ENCODE measurements around the gene GASK1A. TPM values are rescaled to one million over a fixed set of nuclear protein-coding genes. Genes with fewer than 3 reads are reported as not detected.

Gene GASK1A
- total and polyA plus RNA-seq, 10 of the 15 experiments (the other 5 are each of a cell fraction or from before 2014, with no cell fraction given), result 0.18 TPM; not detected in 9

GRCh38 chr3:42935472-42935871, 43.6 kb upstream of the GASK1A start:
- RAD21 ChIA-PET (ENCODE audit: unreplicated experiment), result no interaction called here
- intact Hi-C loops (cut with micrococcal nuclease; ENCODE audit: unreplicated experiment) (no loop called here), in situ Hi-C loops (cut with MboI) (no loop called here)
- SMC1A ChIA-PET (ENCODE audit: uncharacterized antibody, unreplicated experiment), result no interaction called here
- Histone ChIP-seq H3K9me3 (replicated peaks; ENCODE audit: control insufficient read depth, insufficient read depth, low read length) (no peaks in the 10 kb centered on the region), H3K4me1 (ENCODE audit: control insufficient read depth, insufficient read depth, low read length) (no peaks in the 10 kb centered on the region), H3K4me2 (ENCODE audit: control insufficient read depth, insufficient read depth) (no peak overlapping the region), H3K27ac (ENCODE audit: control insufficient read depth, insufficient read depth) (no peak overlapping the region), H3K27me3 (replicated peaks in 1 of 2; ENCODE audit: control insufficient read depth in 2 of 2, insufficient read depth in 2 of 2, low read length in 1 of 2) (no peaks in the 10 kb centered on the region), H2AFZ (ENCODE audit: control insufficient read depth, low read depth, low read length) (no peak overlapping the region), H3K79me2 (ENCODE audit: control insufficient read depth, insufficient read depth, low read length) (no peaks in the 10 kb centered on the region), H4K20me1 (ENCODE audit: control insufficient read depth, insufficient read depth) (no peaks in the 10 kb centered on the region), H3K36me3 (ENCODE audit: control insufficient read depth in 2 of 2, insufficient read depth in 2 of 2, low read length in 1 of 2) (no peaks in the 10 kb centered on the region), H3K9ac (ENCODE audit: control insufficient read depth, insufficient read depth, low read length) (no peak overlapping the region), H3K4me3 (no peak overlapping the region)
- ATAC-seq, result no peak
- no peak for FAIRE-seq
- POLR2A ChIA-PET, result no interaction called here
- TF ChIP-seq PBX3 (IDR thresholded peaks at IDR 0.05; ENCODE audit: insufficient replicate concordance, low read depth, low read length) (no peak), ATF7 (IDR thresholded peaks at IDR 0.05; ENCODE audit: low read depth) (no peak), SUZ12 (IDR thresholded peaks at IDR 0.05; ENCODE audit: unreplicated experiment) (no peak), TCF3 (IDR thresholded peaks at IDR 0.05; ENCODE audit: borderline replicate concordance, insufficient read depth, low read depth, low read length) (no peak), SIN3A (IDR thresholded peaks at IDR 0.05; ENCODE audit: low read depth, low read length) (no peak), NFIC (IDR thresholded peaks at IDR 0.05; ENCODE audit: low read depth, low read length) (no peak), MAX (IDR thresholded peaks at IDR 0.05; ENCODE audit: low read depth, low read length) (no peak), SRF (IDR thresholded peaks at IDR 0.05; ENCODE audit: low read depth in 2 of 2, low read length in 2 of 2) (no peak), ZZZ3 (IDR thresholded peaks at IDR 0.05; ENCODE audit: control insufficient read depth, insufficient read length, low read depth) (no peak), NRF1 (conservative IDR thresholded peaks at IDR 0.05; ENCODE audit: low read depth, low read length) (no peak), JUNB (IDR thresholded peaks at IDR 0.05) (no peak)
- DNase-seq (ENCODE audit: low read depth, low spot score), result no peak
- 27% methylated on average over 1 of the region's 1 CpG for WGBS (ENCODE audit: insufficient coverage, insufficient replicate concordance, low lambda C conversion rate, missing lambda C conversion rate)
- no TSS peak for BruUV-seq (replicated peaks)
- CTCF ChIA-PET, result no interaction called here

All from GM12878 (cell line).